Measurements from ENCODE around the gene CX3CL1.

Gene CX3CL1

DNA sequence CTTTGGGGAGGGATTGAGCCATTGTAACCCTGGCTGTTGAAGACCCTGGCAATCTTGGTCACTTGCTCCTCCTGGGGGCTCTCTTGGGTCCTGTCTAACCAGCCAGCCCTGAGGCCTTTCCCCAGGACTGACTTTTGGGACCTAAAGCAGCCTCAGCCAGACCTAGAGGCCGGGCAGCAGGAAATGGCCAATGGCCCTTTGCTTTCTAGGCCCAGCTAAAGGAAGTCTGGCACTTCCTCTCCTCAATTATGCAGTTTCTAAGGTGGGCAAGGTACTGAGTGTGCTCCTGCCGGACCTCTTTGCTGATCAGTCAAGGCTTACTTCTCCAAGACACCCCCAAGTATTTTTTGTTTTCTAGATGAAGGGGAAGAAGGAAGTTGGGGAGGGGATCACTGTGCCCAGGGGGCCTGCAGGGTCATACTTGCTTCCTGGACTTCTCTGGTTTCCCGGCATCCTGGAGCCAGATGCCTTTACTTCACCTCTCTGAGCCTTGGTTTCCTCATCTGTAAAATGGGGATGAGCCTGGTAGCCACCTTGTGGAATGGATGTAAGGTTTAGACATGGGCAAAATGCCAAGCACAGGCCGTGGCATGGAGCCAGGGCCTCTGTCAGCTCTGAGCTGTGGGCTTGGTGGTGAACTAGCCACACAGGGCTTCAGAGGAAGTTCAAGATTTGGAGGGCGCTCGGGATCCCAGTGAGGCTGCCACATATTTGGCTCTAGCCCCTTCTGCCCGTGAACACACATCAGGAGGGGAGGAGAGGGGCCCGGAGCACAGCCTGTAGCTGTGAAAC lies 8.6 kb downstream of the CX3CL1 start:
- H3K36me3 ChIP-seq (ENCODE audit: control insufficient read depth in 5 of 5, insufficient read depth in 5 of 5, low read length in 5 of 5) = peaks cover 0 to 29% (median 10%) of the 10 kb centered on the region in 5 donors
- H3K9ac ChIP-seq (ENCODE audit: low read length in 5 of 5) = peak overlapping the region in 2 of 5 donors; percentile 23 to 35
- H3K27me3 ChIP-seq (ENCODE audit: control insufficient read depth in 5 of 5, insufficient read depth in 4 of 5, low read length in 5 of 5) = no peaks in the 10 kb centered on the region
- no peaks in the 10 kb centered on the region for H3K9me3 ChIP-seq (ENCODE audit: control insufficient read depth in 5 of 5, low read length in 5 of 5)
- peaks cover 1 to 80% (median 20%) of the 10 kb centered on the region in 5 donors for H3K4me1 ChIP-seq (ENCODE audit: control insufficient read depth in 5 of 5, insufficient read depth in 5 of 5, low read length in 5 of 5)
- H3K4me3 ChIP-seq (ENCODE audit: low read depth in 1 of 5, low read length in 5 of 5) = no peak overlapping the region
- peak overlapping the region; percentile 30 for H3K27ac ChIP-seq (ENCODE audit: low read depth, low read length)

GRCh38 chr16:57381791-57382534 lies 9.7 kb downstream of the CX3CL1 start:
- H3K9ac ChIP-seq (ENCODE audit: low read length in 5 of 5) = no peak overlapping the region
- no peak overlapping the region for H3K27ac ChIP-seq (ENCODE audit: low read depth, low read length)
- H3K27me3 ChIP-seq (ENCODE audit: control insufficient read depth in 5 of 5, insufficient read depth in 4 of 5, low read length in 5 of 5) = no peaks in the 10 kb centered on the region
- H3K9me3 ChIP-seq (ENCODE audit: control insufficient read depth in 5 of 5, low read length in 5 of 5) = no peaks in the 10 kb centered on the region
- peaks cover 1 to 80% (median 26%) of the 10 kb centered on the region in 5 donors for H3K4me1 ChIP-seq (ENCODE audit: control insufficient read depth in 5 of 5, insufficient read depth in 5 of 5, low read length in 5 of 5)
- H3K4me3 ChIP-seq (ENCODE audit: low read depth in 1 of 5, low read length in 5 of 5) = no peak overlapping the region
- H3K36me3 ChIP-seq (ENCODE audit: control insufficient read depth in 5 of 5, insufficient read depth in 5 of 5, low read length in 5 of 5) = peaks cover 0 to 29% (median 10%) of the 10 kb centered on the region in 5 donors

- Histone ChIP-seq H3K27ac (ENCODE audit: low read depth, low read length) (no peak overlapping the region), H3K27me3 (ENCODE audit: control insufficient read depth in 5 of 5, insufficient read depth in 4 of 5, low read length in 5 of 5) (no peaks in the 10 kb centered on the region), H3K4me3 (ENCODE audit: low read depth in 1 of 5, low read length in 5 of 5) (no peak overlapping the region), H3K36me3 (ENCODE audit: control insufficient read depth in 5 of 5, insufficient read depth in 5 of 5, low read length in 5 of 5) (peaks cover 0 to 29% (median 10%) of the 10 kb centered on the region in 5 donors), H3K4me1 (ENCODE audit: control insufficient read depth in 5 of 5, insufficient read depth in 5 of 5, low read length in 5 of 5) (peaks cover 0 to 80% (median 26%) of the 10 kb centered on the region in 5 donors), H3K9ac (ENCODE audit: low read length in 5 of 5) (no peak overlapping the region), H3K9me3 (ENCODE audit: control insufficient read depth in 5 of 5, low read length in 5 of 5) (no peaks in the 10 kb centered on the region)
Measured at GRCh38 chr16:57382535-57383275, 10.4 kb downstream of the CX3CL1 start.

DNA sequence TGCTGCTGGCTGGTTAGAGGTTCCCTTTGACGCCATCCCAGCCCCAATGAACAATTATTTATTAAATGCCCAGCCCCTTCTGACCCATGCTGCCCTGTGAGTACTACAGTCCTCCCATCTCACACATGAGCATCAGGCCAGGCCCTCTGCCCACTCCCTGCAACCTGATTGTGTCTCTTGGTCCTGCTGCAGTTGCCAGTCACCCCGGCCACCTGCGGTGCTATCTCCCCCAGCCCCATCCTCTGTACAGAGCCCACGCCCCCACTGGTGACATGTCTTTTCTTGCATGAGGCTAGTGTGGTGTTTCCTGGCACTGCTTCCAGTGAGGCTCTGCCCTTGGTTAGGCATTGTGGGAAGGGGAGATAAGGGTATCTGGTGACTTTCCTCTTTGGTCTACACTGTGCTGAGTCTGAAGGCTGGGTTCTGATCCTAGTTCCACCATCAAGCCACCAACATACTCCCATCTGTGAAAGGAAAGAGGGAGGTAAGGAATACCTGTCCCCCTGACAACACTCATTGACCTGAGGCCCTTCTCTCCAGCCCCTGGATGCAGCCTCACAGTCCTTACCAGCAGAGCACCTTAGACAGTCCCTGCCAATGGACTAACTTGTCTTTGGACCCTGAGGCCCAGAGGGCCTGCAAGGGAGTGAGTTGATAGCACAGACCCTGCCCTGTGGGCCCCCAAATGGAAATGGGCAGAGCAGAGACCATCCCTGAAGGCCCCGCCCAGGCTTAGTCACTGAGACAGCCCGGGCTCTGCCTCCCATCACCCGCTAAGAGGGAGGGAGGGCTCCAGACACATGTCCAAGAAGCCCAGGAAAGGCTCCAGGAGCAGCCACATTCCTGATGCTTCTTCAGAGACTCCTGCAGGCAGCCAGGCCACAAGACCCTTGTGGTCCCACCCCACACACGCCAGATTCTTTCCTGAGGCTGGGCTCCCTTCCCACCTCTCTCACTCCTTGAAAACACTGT lies 11.3 kb downstream of the CX3CL1 start:
- peak overlapping the region in 1 of 5 donors; percentile 28 for H3K9ac ChIP-seq (ENCODE audit: low read length in 5 of 5)
- peaks cover 0 to 86% (median 26%) of the 10 kb centered on the region in 5 donors for H3K4me1 ChIP-seq (ENCODE audit: control insufficient read depth in 5 of 5, insufficient read depth in 5 of 5, low read length in 5 of 5)
- H3K27ac ChIP-seq (ENCODE audit: low read depth, low read length) = no peak overlapping the region
- no peaks in the 10 kb centered on the region for H3K9me3 ChIP-seq (ENCODE audit: control insufficient read depth in 5 of 5, low read length in 5 of 5)
- H3K4me3 ChIP-seq (ENCODE audit: low read depth in 1 of 5, low read length in 5 of 5) = peak overlapping the region in 1 of 5 donors; percentile 18
- no peaks in the 10 kb centered on the region for H3K27me3 ChIP-seq (ENCODE audit: control insufficient read depth in 5 of 5, insufficient read depth in 4 of 5, low read length in 5 of 5)
- H3K36me3 ChIP-seq (ENCODE audit: control insufficient read depth in 5 of 5, insufficient read depth in 5 of 5, low read length in 5 of 5) = peaks cover 0 to 29% (median 10%) of the 10 kb centered on the region in 5 donors

GRCh38 chr16:57384248-57385070 lies 12.2 kb downstream of the CX3CL1 start:
- peak overlapping the region in 1 of 5 donors; percentile 18 for H3K4me3 ChIP-seq (ENCODE audit: low read depth in 1 of 5, low read length in 5 of 5)
- peaks cover 0 to 88% (median 26%) of the 10 kb centered on the region in 5 donors for H3K4me1 ChIP-seq (ENCODE audit: control insufficient read depth in 5 of 5, insufficient read depth in 5 of 5, low read length in 5 of 5)
- peaks cover 0 to 2% (median 0%) of the 10 kb centered on the region in 5 donors for H3K9me3 ChIP-seq (ENCODE audit: control insufficient read depth in 5 of 5, low read length in 5 of 5)
- H3K27ac ChIP-seq (ENCODE audit: low read depth, low read length) = no peak overlapping the region
- H3K36me3 ChIP-seq (ENCODE audit: control insufficient read depth in 5 of 5, insufficient read depth in 5 of 5, low read length in 5 of 5) = peaks cover 0 to 28% (median 10%) of the 10 kb centered on the region in 5 donors
- peak overlapping the region in 2 of 5 donors; percentile 1 to 28 for H3K9ac ChIP-seq (ENCODE audit: low read length in 5 of 5)
- peaks cover 0 to 3% (median 0%) of the 10 kb centered on the region in 5 donors for H3K27me3 ChIP-seq (ENCODE audit: control insufficient read depth in 5 of 5, insufficient read depth in 4 of 5, low read length in 5 of 5)

DNA sequence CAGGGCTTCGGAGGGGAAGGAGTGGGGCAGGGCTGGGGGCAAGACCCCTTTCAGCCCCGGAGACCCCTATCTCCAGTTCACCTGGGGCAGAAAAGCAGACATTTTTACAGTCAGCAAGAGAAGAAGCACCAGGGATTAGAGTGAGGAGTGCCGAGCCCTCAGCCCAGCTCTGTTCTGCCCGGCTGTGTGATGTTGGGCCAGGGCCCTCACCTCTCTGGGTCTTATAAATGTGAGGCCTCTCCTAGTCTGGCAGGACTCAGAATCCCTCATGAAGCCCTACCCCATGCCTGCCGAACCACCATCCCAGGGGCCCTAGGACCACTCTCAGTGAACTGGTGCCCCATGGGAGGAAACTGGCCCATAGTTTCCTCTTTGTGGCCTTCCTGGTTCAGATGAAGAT lies 12.8 kb downstream of the CX3CL1 start:
- Histone ChIP-seq H3K27ac (ENCODE audit: low read depth, low read length) (no peak overlapping the region), H3K9me3 (ENCODE audit: control insufficient read depth in 5 of 5, low read length in 5 of 5) (peaks cover 0 to 2% (median 0%) of the 10 kb centered on the region in 5 donors), H3K4me3 (ENCODE audit: low read depth in 1 of 5, low read length in 5 of 5) (no peak overlapping the region), H3K4me1 (ENCODE audit: control insufficient read depth in 5 of 5, insufficient read depth in 5 of 5, low read length in 5 of 5) (peaks cover 0 to 87% (median 26%) of the 10 kb centered on the region in 5 donors), H3K27me3 (ENCODE audit: control insufficient read depth in 5 of 5, insufficient read depth in 4 of 5, low read length in 5 of 5) (peaks cover 0 to 3% (median 0%) of the 10 kb centered on the region in 5 donors), H3K9ac (ENCODE audit: low read length in 5 of 5) (no peak overlapping the region), H3K36me3 (ENCODE audit: control insufficient read depth in 5 of 5, insufficient read depth in 5 of 5, low read length in 5 of 5) (peaks cover 0 to 23% (median 10%) of the 10 kb centered on the region in 5 donors)

DNA sequence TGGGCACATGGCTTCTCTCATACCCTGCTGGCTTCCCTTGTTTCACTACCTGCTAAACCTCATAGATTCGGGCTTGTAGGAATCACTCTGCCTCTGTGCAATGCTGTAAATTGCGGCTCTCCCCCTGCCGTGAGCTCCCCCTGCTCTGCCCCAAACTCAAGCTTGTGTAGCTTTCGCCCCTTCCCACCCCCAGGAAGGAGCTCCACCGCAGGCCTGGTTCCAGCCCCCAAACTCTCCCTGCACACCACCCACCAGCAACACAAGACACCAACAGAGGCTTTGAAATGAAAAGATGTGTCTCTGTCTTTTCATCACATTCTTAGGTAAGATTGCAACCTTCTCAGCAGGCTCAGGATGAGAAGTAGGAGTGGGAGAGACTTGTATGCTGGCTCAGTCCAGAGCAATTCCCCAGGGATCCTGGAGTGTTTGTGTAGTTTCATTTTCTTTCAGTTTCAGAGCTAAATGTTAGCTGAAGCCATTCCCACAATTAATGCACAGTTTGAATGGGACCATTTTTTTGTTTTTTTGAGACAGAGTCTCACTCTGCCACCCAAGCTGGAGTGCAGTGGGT lies 14.2 kb downstream of the CX3CL1 start:
- Histone ChIP-seq H3K36me3 (ENCODE audit: control insufficient read depth in 5 of 5, insufficient read depth in 5 of 5, low read length in 5 of 5) (peaks cover 0 to 23% (median 10%) of the 10 kb centered on the region in 5 donors), H3K9me3 (ENCODE audit: control insufficient read depth in 5 of 5, low read length in 5 of 5) (peaks cover 0 to 2% (median 0%) of the 10 kb centered on the region in 5 donors), H3K4me1 (ENCODE audit: control insufficient read depth in 5 of 5, insufficient read depth in 5 of 5, low read length in 5 of 5) (peaks cover 0 to 86% (median 15%) of the 10 kb centered on the region in 5 donors), H3K4me3 (ENCODE audit: low read depth in 1 of 5, low read length in 5 of 5) (no peak overlapping the region), H3K9ac (ENCODE audit: low read length in 5 of 5) (no peak overlapping the region), H3K27ac (ENCODE audit: low read depth, low read length) (no peak overlapping the region), H3K27me3 (ENCODE audit: control insufficient read depth in 5 of 5, insufficient read depth in 4 of 5, low read length in 5 of 5) (peaks cover 0 to 3% (median 0%) of the 10 kb centered on the region in 5 donors)

DNA sequence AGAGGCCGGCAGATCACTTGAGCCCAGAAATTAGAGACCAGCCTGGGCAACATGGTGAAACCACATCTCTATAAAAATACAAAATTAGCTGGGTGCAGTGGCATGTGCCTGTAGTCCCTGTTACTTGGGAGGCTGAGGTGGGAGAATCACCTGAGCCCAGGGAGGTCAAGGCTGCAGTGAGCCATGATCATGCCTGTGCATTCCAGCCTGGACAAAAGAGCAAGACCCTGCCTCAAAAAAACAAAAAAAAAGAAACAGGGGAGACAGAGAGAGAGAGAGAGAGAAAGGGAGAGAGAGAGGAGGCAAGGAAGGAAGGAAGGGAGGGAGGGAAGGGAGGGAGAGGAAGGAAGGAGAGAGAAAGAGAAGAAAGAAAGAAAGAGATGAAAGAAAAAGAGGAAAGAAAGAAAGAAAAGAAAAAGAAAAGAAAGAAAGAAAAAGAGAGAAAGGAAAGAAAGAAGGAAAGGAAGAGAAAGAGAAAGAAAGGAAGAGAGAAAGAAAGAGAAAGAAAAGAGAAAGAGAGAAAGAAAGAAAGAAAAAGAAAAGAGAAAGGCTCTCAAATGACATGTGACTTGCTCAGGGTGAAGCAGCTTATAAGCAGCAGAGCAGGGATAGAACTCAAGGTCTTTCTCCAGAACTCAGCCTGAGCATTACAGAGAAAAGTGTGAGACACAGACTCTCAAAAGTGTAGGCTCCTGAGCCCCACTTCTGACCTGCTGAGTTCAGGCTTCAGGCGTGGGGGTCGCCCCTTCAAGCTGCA lies 15.5 kb downstream of the CX3CL1 start:
- Histone ChIP-seq H3K9me3 (ENCODE audit: control insufficient read depth in 5 of 5, low read length in 5 of 5) (peaks cover 0 to 2% (median 0%) of the 10 kb centered on the region in 5 donors), H3K4me3 (ENCODE audit: low read depth in 1 of 5, low read length in 5 of 5) (no peak overlapping the region), H3K4me1 (ENCODE audit: control insufficient read depth in 5 of 5, insufficient read depth in 5 of 5, low read length in 5 of 5) (peaks cover 0 to 78% (median 15%) of the 10 kb centered on the region in 5 donors), H3K9ac (ENCODE audit: low read length in 5 of 5) (no peak overlapping the region), H3K27ac (ENCODE audit: low read depth, low read length) (no peak overlapping the region), H3K36me3 (ENCODE audit: control insufficient read depth in 5 of 5, insufficient read depth in 5 of 5, low read length in 5 of 5) (peaks cover 0 to 10% (median 7%) of the 10 kb centered on the region in 5 donors), H3K27me3 (ENCODE audit: control insufficient read depth in 5 of 5, insufficient read depth in 4 of 5, low read length in 5 of 5) (peaks cover 0 to 3% (median 0%) of the 10 kb centered on the region in 5 donors)

Measured in subcutaneous abdominal adipose tissue (tissue), 5 donors.